Muscle of leg (tissue), 11 donors: ENCODE results near the gene ARL3. TPM values are rescaled to one million over a fixed set of nuclear protein-coding genes. Genes with fewer than 3 reads are reported as not detected.
"Not testable (repeated sequence)": the region's sequence is repeated elsewhere in the genome, so short reads cannot be mapped to it uniquely, and the experiment has no call there.

Experiments used
- DNase-seq: peaks from one replicate; pipeline ENCODE4 v3.0.0; 2013
- H3K27ac ChIP-seq: one replicate; pipeline ENCODE4 v1.5.1; 2013; ENCODE audit warnings: mild to moderate bottlenecking, low read length, control low read depth
- H3K27me3 ChIP-seq: one replicate; pipeline ENCODE4 v1.6.1; 2013; ENCODE audit warnings: low read length; ENCODE audit not compliant: control insufficient read depth, insufficient read depth
- H3K36me3 ChIP-seq: one replicate; pipeline ENCODE4 v1.6.1; 2013; ENCODE audit warnings: low read length; ENCODE audit not compliant: control insufficient read depth, insufficient read depth
- H3K4me1 ChIP-seq: one replicate; pipeline ENCODE4 v1.6.1; 2013; ENCODE audit warnings: low read length; ENCODE audit not compliant: control insufficient read depth, insufficient read depth
- H3K4me3 ChIP-seq: one replicate; pipeline ENCODE4 v1.5.1; 2013; ENCODE audit warnings: low read length, control low read depth
- H3K9me3 ChIP-seq: replicated peaks from 2 replicates; pipeline ENCODE4 v1.6.1; 2013; ENCODE audit warnings: low read depth, low read length; ENCODE audit not compliant: control insufficient read depth
- WGBS: methylation state at CpG from one replicate; pipeline ENCODE4 v1.1.5; 2013; ENCODE audit warnings: missing lambda C conversion rate; ENCODE audit not compliant: insufficient coverage; 5-methylcytosine and 5-hydroxymethylcytosine counted together
- polyA plus RNA-seq, 8 donors: library from polyadenylated mRNA; unstranded; fragments of 120-200 nt; gene quantifications; one replicate each; pipeline versions ENCODE4 v1.2.1 to v1.2.3, GENCODE V29; 2013; ENCODE audit warnings: inconsistent platforms in 1 of 8, low replicate concordance in 1 of 8; ENCODE audit not compliant: insufficient read length in 8 of 8, insufficient read depth in 1 of 8
- total RNA-seq: library from RNA; stranded (reverse); fragments of 120-200 nt; gene quantifications from one replicate; pipeline ENCODE4 v1.2.4, GENCODE V29; 2013

ARL3 gene
- total and polyA plus RNA-seq, 9 donors = 7.6 to 15.8 (median 13.8) TPM

- peaks cover 11% of the 10 kb centered on the region for H3K4me1 ChIP-seq
- peaks cover 11% of the 10 kb centered on the region for H3K36me3 ChIP-seq
- WGBS = 29% methylated on average over 2 of the region's 6 CpGs
- no peaks in the 10 kb centered on the region for H3K9me3 ChIP-seq
- no peak overlapping the region for H3K4me3 ChIP-seq
- H3K27me3 ChIP-seq = no peaks in the 10 kb centered on the region
- no peak overlapping the region for H3K27ac ChIP-seq
- DNase-seq = no peak
These were observed 6.6 kb upstream of the ARL3 start for GRCh38 chr10:102720775-102721301.

- Histone ChIP-seq H3K27me3 (no peaks in the 10 kb centered on the region), H3K27ac (no peak overlapping the region), H3K36me3 (peaks cover 6% of the 10 kb centered on the region), H3K4me1 (peaks cover 13% of the 10 kb centered on the region), H3K9me3 (no peaks in the 10 kb centered on the region), H3K4me3 (no peak overlapping the region)
- WGBS = 100% methylated on average over 1 of the region's 3 CpGs
- DNase-seq = no peak
These were observed 6.1 kb upstream of the ARL3 start for GRCh38 chr10:102720337-102720736.

GRCh38 chr10:102718220-102718619 is 4.0 kb upstream of the ARL3 start:
- Histone ChIP-seq H3K27ac (peak overlapping the region; percentile 21), H3K4me3 (no peak overlapping the region), H3K4me1 (peaks cover 20% of the 10 kb centered on the region), H3K9me3 (no peaks in the 10 kb centered on the region), H3K27me3 (no peaks in the 10 kb centered on the region), H3K36me3 (peaks cover 3% of the 10 kb centered on the region)
- DNase-seq = peak; percentile 71
- WGBS = 30% methylated on average over 2 of the region's 3 CpGs

- not testable (repeated sequence) for H3K27me3 ChIP-seq, H3K27ac ChIP-seq, H3K4me3 ChIP-seq, DNase-seq, H3K9me3 ChIP-seq, H3K36me3 ChIP-seq
- H3K4me1 ChIP-seq = peaks cover 20% of the 10 kb centered on the region
- 92% methylated on average over 13 of the region's 18 CpGs for WGBS
These were observed 2.8 kb upstream of the ARL3 start for GRCh38 chr10:102716900-102717565.

GRCh38 chr10:102715880-102716279 is 1.7 kb upstream of the ARL3 start:
- H3K36me3 ChIP-seq = peaks cover 3% of the 10 kb centered on the region
- no peaks in the 10 kb centered on the region for H3K27me3 ChIP-seq
- DNase-seq = no peak
- WGBS = 83% methylated on average over 1 of the region's 1 CpG
- H3K4me1 ChIP-seq = peaks cover 20% of the 10 kb centered on the region
- H3K27ac ChIP-seq = no peak overlapping the region
- no peaks in the 10 kb centered on the region for H3K9me3 ChIP-seq
- H3K4me3 ChIP-seq = no peak overlapping the region

GRCh38 chr10:102714621-102715455 is 641 bp upstream of the ARL3 start, which contains the start of gene SFXN2:
TSS of gene SFXN2 (plus strand) at chr10:102714636. CDS start at chr10:102726637, 12,001 bp downstream.
- no peak for DNase-seq
- no peaks in the 10 kb centered on the region for H3K27me3 ChIP-seq
- peaks cover 3% of the 10 kb centered on the region for H3K36me3 ChIP-seq
- peak within 1 kb of the TSS; percentile 95 for H3K4me3 ChIP-seq
- 3% methylated on average over 38 of the region's 46 CpGs for WGBS
- no peaks in the 10 kb centered on the region for H3K9me3 ChIP-seq
- H3K4me1 ChIP-seq = peaks cover 20% of the 10 kb centered on the region
- peak within 1 kb of the TSS; percentile 97 for H3K27ac ChIP-seq

- 0% methylated on average over 10 of the region's 13 CpGs for WGBS
- no peaks in the 10 kb centered on the region for H3K9me3 ChIP-seq
- DNase-seq = no peak
These were observed 721 bp downstream of the ARL3 start for GRCh38 chr10:102713539-102713813.

GRCh38 chr10:102712843-102713538 is 1.2 kb downstream of the ARL3 start:
- Histone ChIP-seq H3K36me3 (peaks cover 3% of the 10 kb centered on the region), H3K27me3 (no peaks in the 10 kb centered on the region), H3K4me3 (peak overlapping the region; percentile 95), H3K4me1 (peaks cover 12% of the 10 kb centered on the region), H3K27ac (peak overlapping the region; percentile 97), H3K9me3 (no peaks in the 10 kb centered on the region)
- DNase-seq = no peak
- WGBS = 0% methylated on average over 1 of the region's 8 CpGs

More at GRCh38 chr10:102713539-102713813, 721 bp downstream of the ARL3 start:
- Histone ChIP-seq H3K36me3 (peaks cover 3% of the 10 kb centered on the region), H3K4me1 (peaks cover 17% of the 10 kb centered on the region), H3K27me3 (no peaks in the 10 kb centered on the region), H3K4me3 (peak overlapping the region; percentile 95), H3K27ac (peak overlapping the region; percentile 97)

- Histone ChIP-seq H3K9me3 (no peaks in the 10 kb centered on the region), H3K4me1 (peaks cover 9% of the 10 kb centered on the region), H3K27ac (no peak overlapping the region), H3K4me3 (no peak overlapping the region), H3K27me3 (no peaks in the 10 kb centered on the region), H3K36me3 (peaks cover 3% of the 10 kb centered on the region)
- DNase-seq = no peak
- no CpG with 5 or more reads among the region's 4 CpGs for WGBS
These were observed 2.1 kb downstream of the ARL3 start for GRCh38 chr10:102712089-102712488.

- no peak overlapping the region for H3K4me3 ChIP-seq
- H3K27me3 ChIP-seq = no peaks in the 10 kb centered on the region
- no CpG with 5 or more reads among the region's 4 CpGs for WGBS
- H3K36me3 ChIP-seq = no peaks in the 10 kb centered on the region
- no peak for DNase-seq
- no peaks in the 10 kb centered on the region for H3K9me3 ChIP-seq
- peaks cover 9% of the 10 kb centered on the region for H3K4me1 ChIP-seq
- no peak overlapping the region for H3K27ac ChIP-seq
These were observed 3.6 kb downstream of the ARL3 start for GRCh38 chr10:102710609-102711008.
